SU-DHL-6 (cell line): Measurements from ENCODE around the gene POLR2F.
"Not testable (repeated sequence)": the region's sequence is repeated elsewhere in the genome, so short reads cannot be mapped to it uniquely, and the experiment has no call there.

Experiments used
- H2AFZ ChIP-seq: fragments of 200-600 bp; sonication (generic); 2 replicates; pipeline ENCODE4 v1.6.1; 2014; ENCODE audit warnings: low read depth, mild to moderate bottlenecking, moderate library complexity, mixed read lengths, antibody characterized with exemption, low read length; ENCODE audit not compliant: severe bottlenecking
- H3F3A ChIP-seq: fragments of 200-600 bp; shearing (Covaris generic); 2 replicates; pipeline ENCODE4 v1.6.0; 2016; ENCODE audit warnings: antibody characterized with exemption, mild to moderate bottlenecking; ENCODE audit not compliant: insufficient read depth
- H3K27ac ChIP-seq: fragments of 200-600 bp; sonication (generic); 2 replicates; pipeline ENCODE4 v1.5.1; 2016; ENCODE audit warnings: low read depth, mild to moderate bottlenecking, low read length, moderate library complexity, mixed read lengths
- H3K27me3 ChIP-seq: fragments of 200-600 bp; sonication (generic), shearing (Covaris generic); 2 replicates; pipeline ENCODE4 v1.6.0; 2014; ENCODE audit warnings: mild to moderate bottlenecking, low read length
- H3K36me3 ChIP-seq: fragments of 200-600 bp; sonication (generic); 2 replicates; pipeline ENCODE4 v1.6.1; 2014; ENCODE audit warnings: mild to moderate bottlenecking, low read length, mixed read lengths
- H3K4me2 ChIP-seq: fragments of 300-600, 200-600 bp; shearing (Covaris generic), sonication (generic); 2 replicates; pipeline ENCODE4 v1.6.0; 2014; ENCODE audit warnings: low read length, low read depth, mild to moderate bottlenecking; ENCODE audit not compliant: poor library complexity, severe bottlenecking
- H3K4me3 ChIP-seq: fragments of 200-600 bp; sonication (generic); 2 replicates; pipeline ENCODE4 v1.5.1; 2014; ENCODE audit warnings: antibody characterized with exemption, low read length, mild to moderate bottlenecking, mixed read lengths; ENCODE audit not compliant: insufficient read depth, poor library complexity, severe bottlenecking
- H3K79me2 ChIP-seq: fragments of 200-600 bp; sonication (generic); 2 replicates; pipeline ENCODE4 v1.6.1; 2014; ENCODE audit warnings: mild to moderate bottlenecking, low read length, moderate library complexity; ENCODE audit not compliant: insufficient read depth
- H3K9ac ChIP-seq: fragments of 200-600 bp; sonication (generic); 2 replicates; pipeline ENCODE4 v1.7.0; 2014; ENCODE audit warnings: mild to moderate bottlenecking, low read length
- H3K9me2 ChIP-seq: fragments of 200-600 bp; sonication (generic); replicated peaks from 2 replicates; pipeline ENCODE4 v1.6.1; 2014; ENCODE audit warnings: low read length; ENCODE audit not compliant: insufficient read depth
- H3K9me3 ChIP-seq: fragments of 200-600 bp; sonication (generic); 2 replicates; pipeline ENCODE4 v1.6.1; 2014; ENCODE audit warnings: low read length, mixed read lengths; ENCODE audit not compliant: insufficient read depth
- H4K20me1 ChIP-seq: fragments of 200-600 bp; sonication (generic); 2 replicates; pipeline ENCODE4 v1.6.1; 2014; ENCODE audit warnings: low read depth, mild to moderate bottlenecking, antibody characterized with exemption, low read length, moderate library complexity, mixed read lengths
- CTCF ChIP-seq: fragments of 200-600 bp; sonication (generic); IDR thresholded peaks from one replicate; pipeline ENCODE4 v1.5.1; 2017; ENCODE audit warnings: antibody characterized with exemption, mild to moderate bottlenecking, low read length, moderate library complexity; ENCODE audit not compliant: insufficient read depth, poor library complexity, severe bottlenecking
- EZH2phosphoT487 ChIP-seq: fragments of 200-600 bp; sonication (generic), shearing (Covaris generic); conservative IDR thresholded peaks from 2 replicates; pipeline ENCODE4 v1.6.1; 2018; ENCODE audit warnings: mild to moderate bottlenecking, antibody characterized with exemption, low read length, moderate library complexity, mixed read lengths

The POLR2F gene

DNA sequence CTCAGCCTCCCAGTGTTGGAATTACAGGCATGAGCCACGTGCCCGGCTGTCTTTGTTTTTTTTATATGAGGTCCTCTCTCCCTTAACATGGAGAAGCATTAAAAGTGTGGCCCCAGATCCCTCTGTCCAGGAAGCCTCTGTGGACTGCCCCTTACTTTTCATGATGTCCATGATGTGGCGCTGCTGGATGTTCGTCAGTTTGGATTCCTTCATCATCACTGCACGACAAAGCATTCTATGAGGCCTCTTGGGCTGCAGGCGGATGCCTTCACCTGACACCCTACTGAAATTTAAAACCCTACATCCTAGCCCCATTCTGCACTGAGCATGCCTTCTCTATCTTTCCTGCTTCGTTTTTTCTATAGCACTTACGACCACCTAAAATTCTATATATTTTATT lies 2.2 kb upstream of the POLR2F start:
- no peaks in the 10 kb centered on the region for H3K9me3 ChIP-seq
- H3F3A ChIP-seq = no peaks in the 10 kb centered on the region
- no peak overlapping the region for H3K27ac ChIP-seq

GRCh38 chr22:37952629-37953028 lies 870 bp upstream of the POLR2F start:
- not testable (repeated sequence) for H3K9me2 ChIP-seq, H3K27ac ChIP-seq, H3K27me3 ChIP-seq, H4K20me1 ChIP-seq, H2AFZ ChIP-seq, H3K4me3 ChIP-seq, H3K9me3 ChIP-seq, H3F3A ChIP-seq, H3K36me3 ChIP-seq
- peaks cover 20% of the 10 kb centered on the region for H3K79me2 ChIP-seq
- H3K4me2 ChIP-seq = peak overlapping the region; percentile 64
- peak overlapping the region; percentile 92; the same call in 1 of the 2 replicates for H3K9ac ChIP-seq

More for the DNA sequence above, 2.2 kb upstream of the POLR2F start:
- peaks cover 20% of the 10 kb centered on the region for H3K79me2 ChIP-seq
- no peak for TF ChIP-seq EZH2phosphoT487
- no peak for TF ChIP-seq CTCF
- no peaks in the 10 kb centered on the region for H3K27me3 ChIP-seq
- H3K9ac ChIP-seq = no peak overlapping the region
- no peak overlapping the region for H3K4me2 ChIP-seq
- H2AFZ ChIP-seq = no peak overlapping the region
- no peaks in the 10 kb centered on the region for H3K36me3 ChIP-seq
- no peaks in the 10 kb centered on the region for H4K20me1 ChIP-seq
- no peaks in the 10 kb centered on the region for H3K9me2 ChIP-seq
- H3K4me3 ChIP-seq = no peak overlapping the region

DNA sequence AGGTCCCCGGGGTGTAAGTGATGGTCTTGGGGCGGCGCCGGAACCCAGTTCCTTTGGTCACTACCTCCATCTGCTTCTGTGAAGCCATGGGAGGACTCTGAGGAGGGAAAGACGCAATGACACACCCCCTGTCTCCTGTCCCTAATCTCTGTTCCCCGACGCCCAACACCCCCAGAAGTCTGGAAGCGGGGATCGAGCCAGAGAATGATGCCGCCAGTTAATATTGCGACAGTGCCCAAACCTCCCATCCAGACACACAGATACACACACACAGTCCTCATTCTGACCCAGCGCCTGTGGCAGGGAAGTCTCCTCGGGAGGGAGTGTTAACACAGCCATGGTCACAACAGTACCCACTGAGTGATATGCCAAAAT lies 450 bp upstream of the POLR2F start:
- H4K20me1 ChIP-seq = no peaks in the 10 kb centered on the region
- no peaks in the 10 kb centered on the region for H3F3A ChIP-seq
- peak overlapping the region; percentile 92 for H2AFZ ChIP-seq
- H3K79me2 ChIP-seq = peaks cover 24% of the 10 kb centered on the region
- TF ChIP-seq CTCF (no peak), EZH2phosphoT487 (no peak)
- H3K27ac ChIP-seq = no peak overlapping the region
- H3K4me3 ChIP-seq = peak overlapping the region; percentile 93
- H3K9me3 ChIP-seq = no peaks in the 10 kb centered on the region
- H3K9ac ChIP-seq = peak overlapping the region; percentile 92
- H3K4me2 ChIP-seq = peak overlapping the region; percentile 64
- H3K27me3 ChIP-seq = no peaks in the 10 kb centered on the region
- H3K36me3 ChIP-seq = no peaks in the 10 kb centered on the region
- H3K9me2 ChIP-seq = no peaks in the 10 kb centered on the region

- Histone ChIP-seq H2AFZ (no peak overlapping the region), H3K79me2 (peaks cover 24% of the 10 kb centered on the region)
Measured at GRCh38 chr22:37954686-37955085, 1.2 kb downstream of the POLR2F start.

DNA sequence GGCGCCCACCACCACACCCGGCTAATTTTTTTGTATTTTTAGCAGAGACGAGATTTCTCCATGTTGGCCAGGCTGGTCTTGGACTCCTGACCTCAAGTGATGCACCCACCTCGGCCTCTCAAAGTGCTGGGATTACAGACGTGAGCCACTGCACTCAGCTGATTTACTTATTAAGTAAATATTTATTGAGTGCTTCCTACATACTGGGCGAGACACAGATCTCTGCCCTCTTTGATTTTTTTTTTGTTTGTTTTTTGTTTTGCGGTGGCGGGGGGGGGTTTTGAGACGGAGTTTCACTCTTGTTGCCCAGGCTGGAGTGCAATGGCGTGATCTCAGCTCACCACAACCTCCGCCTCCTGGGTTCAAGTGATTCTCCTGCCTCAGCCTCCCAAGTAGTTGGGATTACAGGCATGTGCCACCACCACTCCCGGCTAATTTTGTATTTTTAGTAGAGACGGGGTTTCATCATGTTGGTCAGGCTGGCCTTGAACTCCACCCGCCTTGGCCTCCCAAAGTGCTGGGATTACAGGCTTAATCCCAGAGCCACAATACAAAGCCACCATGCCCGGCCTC lies 2.4 kb downstream of the POLR2F start:
- H3K9me3 ChIP-seq, H4K20me1 ChIP-seq, H3K27ac ChIP-seq, H3K9ac ChIP-seq, H2AFZ ChIP-seq, H3K4me2 ChIP-seq, H3K27me3 ChIP-seq, H3K36me3 ChIP-seq, H3K4me3 ChIP-seq, H3F3A ChIP-seq, H3K9me2 ChIP-seq: not testable (repeated sequence)
- peaks cover 24% of the 10 kb centered on the region for H3K79me2 ChIP-seq

More at GRCh38 chr22:37954686-37955085, 1.2 kb downstream of the POLR2F start:
- H3K9me2 ChIP-seq = no peaks in the 10 kb centered on the region
- no peaks in the 10 kb centered on the region for H3K9me3 ChIP-seq
- TF ChIP-seq CTCF (no peak), EZH2phosphoT487 (no peak)
- peak overlapping the region; percentile 92 for H3K9ac ChIP-seq
- H3F3A ChIP-seq = no peaks in the 10 kb centered on the region
- H3K27ac ChIP-seq = no peak overlapping the region
- no peaks in the 10 kb centered on the region for H4K20me1 ChIP-seq
- H3K4me3 ChIP-seq = peak overlapping the region; percentile 93
- H3K36me3 ChIP-seq = peaks cover 6% of the 10 kb centered on the region; the same call in 1 of the 2 replicates
- no peaks in the 10 kb centered on the region for H3K27me3 ChIP-seq
- peak overlapping the region; percentile 64 for H3K4me2 ChIP-seq
